ENCODE measurements around the gene ICOSLG.
"Not testable (repeated sequence)": the region's sequence is repeated elsewhere in the genome, so short reads cannot be mapped to it uniquely, and the experiment has no call there.

The ICOSLG gene

DNA sequence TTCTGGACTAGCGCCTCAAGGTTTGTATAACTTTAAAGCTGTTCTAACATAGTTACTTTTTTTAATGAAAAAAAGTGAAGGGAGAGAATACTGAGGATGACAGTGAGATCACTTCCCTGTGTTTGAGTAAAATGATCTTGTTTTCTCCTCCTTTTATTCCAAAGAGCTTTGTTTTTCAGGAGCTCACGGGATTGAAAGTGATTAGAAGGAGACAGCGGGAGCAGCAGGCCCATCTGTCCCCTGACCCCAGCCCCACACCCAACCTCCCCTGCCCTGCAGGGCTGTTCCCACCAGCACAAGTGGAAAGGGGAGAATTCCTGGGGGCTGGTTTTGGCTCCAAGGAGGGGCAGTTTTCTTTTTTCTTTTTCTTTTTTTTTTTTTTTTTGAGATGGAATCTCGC is 23.0 kb upstream of the ICOSLG start:
- no peak for DNase-seq

DNA sequence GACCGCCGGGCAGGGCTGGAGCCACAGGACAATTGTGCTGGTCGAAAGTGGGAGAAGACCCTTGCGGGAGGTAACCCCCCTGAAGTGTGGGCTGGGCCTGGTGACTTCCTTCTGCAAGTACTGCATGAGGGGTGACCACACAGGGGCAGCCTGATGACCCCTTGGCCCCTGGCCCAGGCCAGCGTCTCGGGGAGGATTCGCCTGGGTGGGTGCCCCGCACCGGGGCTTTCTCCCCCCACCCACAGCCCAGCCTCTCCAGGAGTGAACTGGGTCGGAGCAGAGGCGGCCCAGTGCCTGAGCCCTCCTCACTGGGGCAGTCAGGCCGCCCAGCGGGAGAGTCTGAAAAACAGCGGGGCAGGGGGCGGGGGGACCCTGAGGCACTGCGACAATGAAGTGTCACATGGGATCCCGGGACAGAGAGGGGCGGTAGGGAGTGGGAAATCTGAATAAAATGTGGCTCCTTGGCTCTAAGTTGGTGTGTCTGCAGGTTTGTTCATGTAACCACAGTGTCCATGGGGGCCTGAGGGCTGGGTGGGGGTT is 22.5 kb upstream of the ICOSLG start:
- DNase-seq = no peak

DNA sequence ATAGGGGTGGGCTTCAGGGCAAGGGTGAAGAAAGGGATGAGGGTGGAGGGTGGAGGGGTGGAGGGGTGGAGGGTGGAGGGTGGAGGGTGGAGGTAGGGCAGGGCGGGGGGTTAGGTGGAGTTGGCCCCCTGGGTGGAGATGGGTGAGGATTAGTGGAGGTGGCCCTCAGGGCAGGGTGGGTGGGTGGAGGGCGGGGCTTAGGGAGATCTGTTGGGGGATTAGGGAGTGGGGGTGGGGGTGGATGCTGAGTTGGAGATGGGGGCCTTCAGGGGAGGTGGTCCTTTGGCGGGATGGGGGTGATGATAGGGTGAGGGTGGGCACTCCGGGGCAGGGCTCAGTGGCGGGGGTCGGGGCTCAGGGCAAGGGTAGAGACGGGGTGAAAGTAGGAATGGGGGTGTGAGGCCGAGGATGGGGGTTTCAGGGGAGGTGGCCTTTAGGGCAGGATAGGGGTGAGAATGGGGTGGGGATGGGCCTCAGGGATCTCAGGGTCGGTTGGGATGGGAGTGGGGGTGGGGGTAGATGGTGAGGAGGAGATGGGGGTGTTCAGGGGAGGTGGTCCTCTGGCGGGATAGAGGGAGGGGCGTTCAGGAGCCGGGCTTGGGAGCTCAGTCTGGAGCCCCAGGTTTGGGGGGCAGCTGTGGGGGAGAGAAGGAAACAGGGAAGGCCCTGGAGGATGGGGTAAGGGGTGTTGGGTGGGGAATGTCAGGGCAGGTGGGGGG is 21.8 kb upstream of the ICOSLG start:
- no peak for DNase-seq

GRCh38 chr21:44261675-44262295 is 21.0 kb upstream of the ICOSLG start, which contains the start of gene DNMT3L:
DNMT3L (minus strand) TSS chr21:44261897; CDS start chr21:44261259, 638 bp downstream.
- DNase-seq = no peak

DNA sequence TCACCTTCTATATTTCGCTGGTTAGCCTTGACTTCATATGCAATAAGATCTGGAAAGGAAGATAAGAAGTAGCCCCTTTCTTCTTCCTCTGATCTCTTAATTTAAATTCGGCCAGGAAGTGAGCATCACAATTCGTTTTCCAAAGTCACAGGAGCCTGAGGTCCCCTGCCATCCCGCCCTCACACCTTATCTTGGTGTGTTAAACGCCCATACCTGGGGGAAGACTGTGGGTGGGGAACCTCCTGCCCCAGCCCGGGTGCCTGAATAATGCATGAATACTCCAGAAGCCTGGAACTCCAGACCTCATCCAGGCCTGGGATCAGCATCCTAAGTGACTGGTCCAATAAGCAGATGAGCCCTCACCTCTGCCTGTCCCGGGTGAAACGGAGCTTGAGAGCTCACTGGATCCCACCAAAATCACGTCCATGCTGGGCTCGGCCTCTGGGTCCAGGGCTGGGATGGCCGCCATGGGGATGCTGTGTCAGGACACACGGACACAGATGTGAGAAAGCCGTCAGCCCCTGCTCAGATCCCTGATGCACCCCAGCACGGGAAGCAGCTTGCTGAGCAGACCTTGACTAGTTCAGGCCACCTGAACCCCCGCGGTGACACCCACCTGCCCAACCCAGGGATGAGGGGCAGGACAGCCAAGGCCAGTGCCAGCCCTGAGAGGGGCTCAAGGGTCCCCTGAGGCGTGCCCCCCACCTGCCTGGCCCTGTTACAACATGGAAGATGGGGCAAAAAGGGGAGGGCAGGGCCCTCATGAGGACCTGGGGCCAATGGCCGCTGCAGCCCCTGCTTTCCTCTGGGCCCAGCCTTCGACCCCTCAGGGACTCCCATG is 20.3 kb upstream of the ICOSLG start:
- DNase-seq = no peak

DNA sequence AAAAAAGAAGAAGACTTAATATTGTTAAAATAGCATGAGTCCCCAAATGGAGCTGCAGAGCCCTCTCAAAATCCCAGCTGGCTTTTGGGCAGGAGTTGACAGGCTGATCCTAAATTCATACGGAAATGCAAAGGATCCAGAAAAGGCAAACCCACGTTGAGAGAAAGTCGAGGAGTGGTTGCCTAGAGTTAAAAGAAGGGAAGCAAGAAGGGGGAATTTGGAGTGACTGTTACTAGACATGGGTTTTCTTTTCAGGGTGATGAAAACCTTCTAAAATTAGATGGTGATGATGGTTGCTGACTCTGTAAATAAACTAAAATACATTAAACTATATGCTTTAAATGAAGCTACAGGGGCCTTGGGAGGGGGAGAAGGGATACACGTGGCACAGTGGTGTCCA is 19.3 kb upstream of the ICOSLG start:
- no peak for DNase-seq

GRCh38 chr21:44259082-44259705 is 18.5 kb upstream of the ICOSLG start:
- DNase-seq = no peak

DNA sequence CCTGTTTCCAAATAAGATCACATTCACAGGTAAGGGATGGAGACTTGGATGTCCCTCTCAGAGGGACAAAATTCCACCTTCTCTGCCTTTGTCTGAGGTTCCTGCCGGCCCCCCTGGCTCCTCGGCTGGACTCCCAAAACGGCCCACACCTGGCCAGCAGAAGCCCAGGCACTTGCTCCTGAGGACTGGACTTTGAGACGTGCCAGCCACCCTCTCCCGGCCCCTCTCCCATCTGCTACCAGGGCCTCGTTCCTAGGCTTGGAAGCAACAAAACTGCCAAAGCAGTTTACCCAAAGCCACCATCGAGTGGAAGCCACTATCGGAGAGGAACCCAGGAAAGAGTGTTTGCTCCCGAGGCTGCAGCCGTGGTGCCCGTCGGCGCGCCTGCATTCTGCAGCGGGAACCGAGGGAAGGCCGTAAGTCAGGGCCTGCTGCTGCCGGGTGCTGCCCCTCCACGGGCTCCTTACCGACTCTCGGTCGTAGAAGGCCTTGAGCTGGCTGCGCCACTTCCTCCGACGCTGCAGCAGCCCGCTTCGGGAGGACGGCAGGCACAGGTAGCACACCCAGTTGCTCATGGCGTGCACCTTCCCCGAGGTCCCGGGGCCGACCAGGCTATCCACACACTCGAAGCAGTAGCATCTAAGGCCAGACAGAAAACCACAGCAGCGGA is 17.4 kb upstream of the ICOSLG start:
- no peak for DNase-seq

- DNase-seq = no peak
These were observed 14.8 kb upstream of the ICOSLG start for GRCh38 chr21:44255511-44255981.

GRCh38 chr21:44253832-44254710 is 13.3 kb upstream of the ICOSLG start:
- no peak for DNase-seq

- DNase-seq = not testable (repeated sequence)
These were observed 8.7 kb upstream of the ICOSLG start for GRCh38 chr21:44249204-44250037.

GRCh38 chr21:44247904-44248303 is 7.2 kb upstream of the ICOSLG start:
- DNase-seq = not testable (repeated sequence)

DNA sequence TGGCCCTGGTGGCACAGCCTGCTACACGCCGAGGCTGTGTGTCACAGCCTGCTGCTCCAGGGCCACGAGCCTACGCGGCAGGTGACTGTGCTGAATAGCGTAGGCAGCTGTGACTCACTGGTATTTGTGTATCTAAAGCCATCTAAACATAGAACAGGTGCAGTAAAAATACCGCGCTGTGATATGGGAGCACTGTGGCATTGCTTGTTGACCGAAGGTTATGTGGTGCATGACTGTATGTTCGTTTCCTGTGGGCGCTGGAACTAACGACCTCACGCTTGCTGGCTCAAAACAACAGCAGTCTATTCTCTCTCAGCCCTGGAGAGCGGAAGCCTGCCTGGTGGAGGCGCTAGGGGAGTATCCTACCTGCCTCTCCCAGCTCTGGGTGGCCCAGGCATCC is 3.2 kb upstream of the ICOSLG start:
- DNase-seq = not testable (repeated sequence)

DNA sequence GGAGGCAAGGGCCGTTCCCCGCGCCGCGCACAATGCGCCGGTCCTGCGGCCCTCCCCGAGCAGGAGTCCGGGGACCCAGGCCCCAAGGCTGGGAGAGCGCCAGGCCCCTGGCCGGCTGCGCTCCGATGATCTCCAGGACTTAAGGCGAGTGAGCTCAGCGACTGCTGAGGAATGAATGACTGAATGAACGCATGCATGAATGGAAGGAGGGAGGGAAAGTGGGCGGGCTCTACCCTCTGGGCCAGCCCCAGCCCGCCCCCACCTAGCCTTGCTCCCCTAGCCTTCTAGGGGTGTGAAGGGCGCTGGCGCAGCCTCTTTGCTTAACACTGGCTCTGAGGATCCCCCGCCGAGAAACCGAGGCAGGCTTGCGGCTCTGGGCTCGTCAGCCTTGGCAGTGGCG is 538 bp upstream of the ICOSLG start:
- DNase-seq = not testable (repeated sequence)

DNA sequence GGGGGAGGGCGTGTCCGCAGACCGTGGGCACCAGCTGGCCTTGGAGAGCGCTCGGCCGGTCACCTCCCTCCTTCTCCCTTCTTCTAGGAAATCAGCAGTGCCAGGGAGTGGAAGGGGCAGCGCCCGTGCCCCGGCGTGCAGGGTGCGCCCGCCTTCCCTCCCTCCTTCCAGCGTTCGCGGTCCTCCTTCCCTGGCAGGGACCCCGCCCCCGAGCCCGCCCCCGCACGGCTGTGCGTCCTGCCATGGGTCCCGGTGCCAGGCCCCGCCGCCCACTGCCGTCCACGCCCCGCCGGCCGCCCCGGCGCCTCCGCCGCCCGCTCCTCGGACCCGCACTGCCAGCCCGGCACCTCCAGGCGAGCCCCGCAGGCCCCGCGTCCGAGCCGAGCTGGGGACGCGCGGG is 390 bp downstream of the ICOSLG start:
- DNase-seq = not testable (repeated sequence)

GRCh38 chr21:44229561-44229960 is 11.2 kb downstream of the ICOSLG start:
- DNase-seq = not testable (repeated sequence)

- DNase-seq = not testable (repeated sequence)
These were observed 12.6 kb downstream of the ICOSLG start for GRCh38 chr21:44228109-44228508.

GRCh38 chr21:44227614-44228013 is 13.1 kb downstream of the ICOSLG start:
- DNase-seq = not testable (repeated sequence)

DNA sequence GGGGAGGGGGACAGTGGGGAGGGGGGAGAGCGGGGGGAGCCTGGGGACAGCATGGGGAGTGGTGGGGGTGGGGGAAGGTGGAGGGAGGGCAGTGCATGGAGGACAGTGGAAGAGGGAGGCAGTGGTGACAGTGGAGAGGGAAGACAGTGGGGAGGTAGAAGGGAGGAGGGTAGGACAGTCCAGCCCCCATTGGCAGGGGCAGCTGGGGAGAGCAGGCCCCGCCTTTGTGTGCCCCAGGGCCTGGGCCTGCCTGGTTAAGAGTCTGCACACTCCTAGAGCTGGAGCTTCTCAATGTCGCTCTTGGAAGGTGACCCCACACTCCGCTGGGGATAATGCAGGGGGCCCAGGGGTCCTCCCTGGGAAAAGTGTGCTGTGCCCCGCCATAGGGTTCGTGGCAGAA is 15.1 kb downstream of the ICOSLG start:
- not testable (repeated sequence) for DNase-seq

GRCh38 chr21:44223334-44223733 is 17.4 kb downstream of the ICOSLG start:
- DNase-seq = not testable (repeated sequence)

All from NCI-H2081 treated with DMSO at 0.1 percent for 48 hours (cell line).